ENCODE measurements around the gene HCFC1. TPM values are rescaled to one million over a fixed set of nuclear protein-coding genes. Genes with fewer than 3 reads are reported as not detected.
A peak's percentile ranks its signal among the peaks of the same experiment; 100 is the strongest.

The HCFC1 gene
- total RNA-seq, 2 experiments from 2014 or later = 45.9 to 50.2 TPM

GRCh38 chrX:153913211-153913610 is 58.4 kb downstream of the HCFC1 start:
- H3K4me3 ChIP-seq (ENCODE audit: low read length) = no peak overlapping the region
- no peak for DNase-seq
- TF ChIP-seq, protein P1, sequence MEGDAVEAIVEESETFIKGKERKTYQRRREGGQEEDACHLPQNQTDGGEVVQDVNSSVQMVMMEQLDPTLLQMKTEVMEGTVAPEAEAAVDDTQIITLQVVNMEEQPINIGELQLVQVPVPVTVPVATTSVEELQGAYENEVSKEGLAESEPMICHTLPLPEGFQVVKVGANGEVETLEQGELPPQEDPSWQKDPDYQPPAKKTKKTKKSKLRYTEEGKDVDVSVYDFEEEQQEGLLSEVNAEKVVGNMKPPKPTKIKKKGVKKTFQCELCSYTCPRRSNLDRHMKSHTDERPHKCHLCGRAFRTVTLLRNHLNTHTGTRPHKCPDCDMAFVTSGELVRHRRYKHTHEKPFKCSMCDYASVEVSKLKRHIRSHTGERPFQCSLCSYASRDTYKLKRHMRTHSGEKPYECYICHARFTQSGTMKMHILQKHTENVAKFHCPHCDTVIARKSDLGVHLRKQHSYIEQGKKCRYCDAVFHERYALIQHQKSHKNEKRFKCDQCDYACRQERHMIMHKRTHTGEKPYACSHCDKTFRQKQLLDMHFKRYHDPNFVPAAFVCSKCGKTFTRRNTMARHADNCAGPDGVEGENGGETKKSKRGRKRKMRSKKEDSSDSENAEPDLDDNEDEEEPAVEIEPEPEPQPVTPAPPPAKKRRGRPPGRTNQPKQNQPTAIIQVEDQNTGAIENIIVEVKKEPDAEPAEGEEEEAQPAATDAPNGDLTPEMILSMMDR (IDR thresholded peaks at IDR 0.05) = no peak
- no peak overlapping the region for H3K27ac ChIP-seq (ENCODE audit: low read depth in 1 of 2, low read length in 2 of 2)
- intact Hi-C loops (cut with DNase I, micrococcal nuclease) = no loop called here
- ATAC-seq (ENCODE audit: poor library complexity) = no peak
- no peaks in the 10 kb centered on the region for H3K9me3 Mint-ChIP-seq
- ChIA-PET CTCF (no interaction called here), POLR2A (interaction anchor here (1.9 kb wide), 1 partner anchor 11 kb away, joined by 5 read pairs; no protein-coding TSS in a partner anchor)
- H3K4me3 Mint-ChIP-seq = no peak overlapping the region
- peaks cover 64% of the 10 kb centered on the region for H3K36me3 ChIP-seq (ENCODE audit: insufficient read depth, low read length)
- peaks cover 40% of the 10 kb centered on the region for H3K36me3 Mint-ChIP-seq (ENCODE audit: low read depth)
- H3K4me1 ChIP-seq (ENCODE audit: insufficient read depth, low read length) = peaks cover 11% of the 10 kb centered on the region
- H3K4me1 Mint-ChIP-seq (ENCODE audit: low read depth) = peaks cover 16% of the 10 kb centered on the region
- H3K9me3 ChIP-seq (ENCODE audit: control insufficient read depth in 1 of 2, insufficient read depth in 1 of 2, low read length in 2 of 2) = no peaks in the 10 kb centered on the region
- no peaks in the 10 kb centered on the region for H3K27me3 ChIP-seq (ENCODE audit: control insufficient read depth in 1 of 2, insufficient read depth in 2 of 2, low read length in 2 of 2)
- no peak overlapping the region for H3K27ac Mint-ChIP-seq
- H3K27me3 Mint-ChIP-seq = no peaks in the 10 kb centered on the region

GRCh38 chrX:153911798-153912197 is 59.8 kb downstream of the HCFC1 start:
- peak in 1 of 14 experiments; percentile 39 for DNase-seq
- H3K36me3 Mint-ChIP-seq (ENCODE audit: low read depth) = peaks cover 36% of the 10 kb centered on the region
- no peaks in the 10 kb centered on the region for H3K27me3 Mint-ChIP-seq
- ChIA-PET CTCF (no interaction called here), POLR2A (interaction anchor here (1.5 to 2.6 kb wide), 4 partner anchors 12 to 16 kb away, joined by 4 to 9 read pairs (median 6); no protein-coding TSS in a partner anchor)
- Histone ChIP-seq H3K9me3 (ENCODE audit: control insufficient read depth in 1 of 2, insufficient read depth in 1 of 2, low read length in 2 of 2) (no peaks in the 10 kb centered on the region), H3K4me1 (ENCODE audit: insufficient read depth, low read length) (peaks cover 11% of the 10 kb centered on the region), H3K4me3 (ENCODE audit: low read length) (no peak overlapping the region), H3K27me3 (ENCODE audit: control insufficient read depth in 1 of 2, insufficient read depth in 2 of 2, low read length in 2 of 2) (no peaks in the 10 kb centered on the region), H3K36me3 (ENCODE audit: insufficient read depth, low read length) (peaks cover 56% of the 10 kb centered on the region), H3K27ac (ENCODE audit: low read depth in 1 of 2, low read length in 2 of 2) (no peak overlapping the region)
- peak; percentile 74 for ATAC-seq (ENCODE audit: poor library complexity)
- peak overlapping the region; percentile 88 for H3K27ac Mint-ChIP-seq
- H3K9me3 Mint-ChIP-seq = no peaks in the 10 kb centered on the region
- intact Hi-C loops (cut with DNase I, micrococcal nuclease) = loop anchor here in 1 of 2 experiments (1.0 kb wide), 1 partner anchor 14 kb away; no protein-coding TSS in a partner anchor
- H3K4me1 Mint-ChIP-seq (ENCODE audit: low read depth) = peaks cover 16% of the 10 kb centered on the region
- H3K4me3 Mint-ChIP-seq = peak overlapping the region; percentile 42
- TF ChIP-seq, protein P1 (IDR thresholded peaks at IDR 0.05) = no peak

GRCh38 chrX:153910446-153910845 is 61.2 kb downstream of the HCFC1 start:
- ATAC-seq (ENCODE audit: poor library complexity) (no peak), DNase-seq (peak in 1 of 14 experiments; percentile 1)
- Histone ChIP-seq H3K9me3 (ENCODE audit: control insufficient read depth in 1 of 2, insufficient read depth in 1 of 2, low read length in 2 of 2) (no peaks in the 10 kb centered on the region), H3K27me3 (ENCODE audit: control insufficient read depth in 1 of 2, insufficient read depth in 2 of 2, low read length in 2 of 2) (no peaks in the 10 kb centered on the region), H3K36me3 (ENCODE audit: insufficient read depth, low read length) (peaks cover 44% of the 10 kb centered on the region), H3K27ac (ENCODE audit: low read depth in 1 of 2, low read length in 2 of 2) (no peak overlapping the region), H3K4me1 (ENCODE audit: insufficient read depth, low read length) (peaks cover 22% of the 10 kb centered on the region), H3K4me3 (ENCODE audit: low read length) (no peak overlapping the region)
- Mint-ChIP-seq H3K9me3 (no peaks in the 10 kb centered on the region), H3K27ac (no peak overlapping the region), H3K36me3 (ENCODE audit: low read depth) (peaks cover 25% of the 10 kb centered on the region), H3K4me1 (ENCODE audit: low read depth) (peaks cover 17% of the 10 kb centered on the region), H3K4me3 (no peak overlapping the region), H3K27me3 (no peaks in the 10 kb centered on the region)
- ChIA-PET POLR2A (interaction anchor here (0.8 to 2.6 kb wide), 4 partner anchors 15 to 34 kb away, joined by 3 to 9 read pairs (median 6); partner anchors contain the start of gene RENBP), CTCF (interaction anchor here (0.6 kb wide), 1 partner anchor 39 kb away, joined by 3 read pairs; no protein-coding TSS in a partner anchor)
- TF ChIP-seq, protein P1 (IDR thresholded peaks at IDR 0.05) = no peak
- intact Hi-C loops (cut with DNase I, micrococcal nuclease) = no loop called here
